ENCODE measurements around the gene SBF2. TPM values are rescaled to one million over a fixed set of nuclear protein-coding genes. Genes with fewer than 3 reads are reported as not detected.

The SBF2 gene
- total and polyA plus RNA-seq, 2 donors (not counting 1 experiment from before 2014, with no cell fraction given): 5.6 to 17.7 TPM

GRCh38 chr11:10287766-10288715, 6.0 kb downstream of the SBF2 start:
- no peaks in the 10 kb centered on the region for H3K9me3 ChIP-seq (ENCODE audit: control extremely low read depth in 1 of 3, control insufficient read depth in 2 of 3, insufficient read depth in 1 of 3, low read length in 2 of 3)
- POLR2A ChIA-PET: no interaction called here
- peaks cover under 1 to 1% of the 10 kb centered on the region in 2 donors for H3K4me1 ChIP-seq (ENCODE audit: control insufficient read depth in 2 of 2, insufficient read depth in 2 of 2, low read length in 2 of 2)
- H3K9me3 Mint-ChIP-seq (ENCODE audit: insufficient read depth): no peaks in the 10 kb centered on the region
- H3K36me3 ChIP-seq (replicated peaks in 1 of 2; ENCODE audit: control extremely low read depth in 1 of 2, control insufficient read depth in 1 of 2, extremely low read depth in 1 of 2, insufficient read depth in 2 of 2, low read length in 1 of 2): no peaks in the 10 kb centered on the region
- no peak for DNase-seq
- H3K9ac ChIP-seq (ENCODE audit: low read length): no peak overlapping the region
- no peak for ATAC-seq (ENCODE audit: low read depth)
- H3K4me2 ChIP-seq (replicated peaks; ENCODE audit: low read depth, low read length, poor library complexity, severe bottlenecking): no peak overlapping the region
- no peak overlapping the region for H3K4me3 ChIP-seq (ENCODE audit: control extremely low read depth in 1 of 5, extremely low read depth in 1 of 5, insufficient read depth in 1 of 5, low read depth in 2 of 5, low read length in 4 of 5)
- no peak overlapping the region for H3K27ac Mint-ChIP-seq
- CTCF ChIA-PET: interaction anchor here (0.9 to 1.4 kb wide), 3 partner anchors 16 to 80 kb away, joined by 3 to 4 read pairs (median 3); no protein-coding TSS in a partner anchor
- H4K20me1 ChIP-seq (ENCODE audit: control insufficient read depth, insufficient read depth, low read length, poor library complexity, severe bottlenecking): peaks cover 18% of the 10 kb centered on the region
- TF ChIP-seq EZH2 (IDR thresholded peaks at IDR 0.05; ENCODE audit: borderline replicate concordance, insufficient read depth, low read depth, low read length, poor library complexity, severe bottlenecking): no peak
- TF ChIP-seq CTCF (IDR thresholded peaks at IDR 0.05): no peak
- peaks cover 0 to 6% (median 0%) of the 10 kb centered on the region in 4 experiments for H3K27me3 ChIP-seq (replicated peaks in 1 of 4; ENCODE audit: control extremely low read depth in 1 of 4, control insufficient read depth in 3 of 4, insufficient read depth in 4 of 4, low read length in 3 of 4)
- 87% methylated on average over 9 of the region's 9 CpGs for WGBS (ENCODE audit: insufficient coverage)
- no peak overlapping the region for H3K4me3 Mint-ChIP-seq
- H2AFZ ChIP-seq (ENCODE audit: insufficient read depth, low read depth, low read length, poor library complexity, severe bottlenecking): no peak overlapping the region
- intact Hi-C loops (cut with micrococcal nuclease): no loop called here
- H3K79me2 ChIP-seq (ENCODE audit: control insufficient read depth, insufficient read depth, low read length): peaks cover 40% of the 10 kb centered on the region
- peaks cover 21% of the 10 kb centered on the region for H3K27me3 Mint-ChIP-seq
- H3K4me1 Mint-ChIP-seq: peaks cover 15% of the 10 kb centered on the region
- no peak overlapping the region for H3K27ac ChIP-seq (ENCODE audit: low read length in 2 of 2)

GRCh38 chr11:10287140-10287539, 6.9 kb downstream of the SBF2 start:
- H3K4me1 Mint-ChIP-seq: peaks cover 11% of the 10 kb centered on the region
- Histone ChIP-seq H4K20me1 (ENCODE audit: control insufficient read depth, insufficient read depth, low read length, poor library complexity, severe bottlenecking) (peaks cover 18% of the 10 kb centered on the region), H3K9me3 (ENCODE audit: control extremely low read depth in 1 of 3, control insufficient read depth in 2 of 3, insufficient read depth in 1 of 3, low read length in 2 of 3) (no peaks in the 10 kb centered on the region), H3K36me3 (replicated peaks in 1 of 2; ENCODE audit: control extremely low read depth in 1 of 2, control insufficient read depth in 1 of 2, extremely low read depth in 1 of 2, insufficient read depth in 2 of 2, low read length in 1 of 2) (no peaks in the 10 kb centered on the region), H2AFZ (ENCODE audit: insufficient read depth, low read depth, low read length, poor library complexity, severe bottlenecking) (no peak overlapping the region), H3K9ac (ENCODE audit: low read length) (no peak overlapping the region), H3K4me2 (replicated peaks; ENCODE audit: low read depth, low read length, poor library complexity, severe bottlenecking) (no peak overlapping the region), H3K27ac (ENCODE audit: low read length in 2 of 2) (no peak overlapping the region), H3K27me3 (replicated peaks in 1 of 4; ENCODE audit: control extremely low read depth in 1 of 4, control insufficient read depth in 3 of 4, insufficient read depth in 4 of 4, low read length in 3 of 4) (peaks cover 0 to 6% (median 0%) of the 10 kb centered on the region in 4 experiments), H3K4me1 (ENCODE audit: control insufficient read depth in 2 of 2, insufficient read depth in 2 of 2, low read length in 2 of 2) (no peaks in the 10 kb centered on the region), H3K79me2 (ENCODE audit: control insufficient read depth, insufficient read depth, low read length) (peaks cover 38% of the 10 kb centered on the region), H3K4me3 (ENCODE audit: control extremely low read depth in 1 of 5, extremely low read depth in 1 of 5, insufficient read depth in 1 of 5, low read depth in 2 of 5, low read length in 4 of 5) (no peak overlapping the region)
- TF ChIP-seq CTCF (IDR thresholded peaks at IDR 0.05) (no peak), EZH2 (IDR thresholded peaks at IDR 0.05; ENCODE audit: borderline replicate concordance, insufficient read depth, low read depth, low read length, poor library complexity, severe bottlenecking) (no peak)
- no peaks in the 10 kb centered on the region for H3K9me3 Mint-ChIP-seq (ENCODE audit: insufficient read depth)
- WGBS (ENCODE audit: insufficient coverage): 92% methylated on average over 3 of the region's 3 CpGs
- no peak for DNase-seq
- H3K27ac Mint-ChIP-seq: no peak overlapping the region
- ChIA-PET POLR2A (no interaction called here), CTCF (no interaction called here)
- intact Hi-C loops (cut with micrococcal nuclease): no loop called here
- no peak for ATAC-seq (ENCODE audit: low read depth)
- H3K4me3 Mint-ChIP-seq: no peak overlapping the region
- H3K27me3 Mint-ChIP-seq: peaks cover 20% of the 10 kb centered on the region

Data from B cell (primary cell).